Right renal cortex interstitium (tissue), 3 donors: ENCODE results near the gene ABCG1. TPM values are rescaled to one million over a fixed set of nuclear protein-coding genes. Genes with fewer than 3 reads are reported as not detected.

Source experiments
- DNase-seq, 3 donors: peaks; one replicate each; pipeline ENCODE4 v3.0.0-alpha.2; 2013; ENCODE audit warnings: low read depth in 3 of 3, low spot score in 2 of 3
- polyA plus RNA-seq, 3 donors: library from polyadenylated mRNA; unstranded; fragments of 120-200 nt; gene quantifications; one replicate each; pipeline ENCODE4 v1.2.1, GENCODE V29; 2013; ENCODE audit not compliant: insufficient read length in 3 of 3

The ABCG1 gene
- polyA plus RNA-seq, 3 donors: 8.7 to 11.3 (median 9.8) TPM

- no peak for DNase-seq
Measured at GRCh38 chr21:42265231-42265812, 46.4 kb downstream of the ABCG1 start.

- no peak for DNase-seq
Measured at GRCh38 chr21:42266971-42267556, 48.1 kb downstream of the ABCG1 start.

DNA sequence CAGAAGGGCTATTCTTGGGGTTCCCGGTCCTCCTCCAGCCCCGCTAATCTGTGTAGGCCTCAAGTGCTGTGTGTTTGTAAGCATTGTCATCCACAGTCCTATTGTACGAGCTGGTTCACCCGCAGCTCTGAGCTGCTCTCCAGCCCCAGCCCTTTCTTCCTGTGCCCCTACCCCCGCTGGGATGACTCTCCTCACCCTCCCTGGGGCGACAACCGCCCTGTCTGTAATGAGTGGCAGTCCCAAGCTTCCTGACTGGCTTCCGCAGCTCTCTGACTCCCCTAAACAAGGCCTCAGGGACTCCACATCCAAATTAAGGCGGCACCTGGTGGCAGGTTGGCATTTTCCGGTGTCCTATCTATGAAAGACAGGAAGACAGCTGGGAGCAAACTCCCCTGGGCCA, 50.4 kb downstream of the ABCG1 start:
- DNase-seq: no peak

GRCh38 chr21:42271065-42271464, 52.1 kb downstream of the ABCG1 start:
- DNase-seq: no peak

DNA sequence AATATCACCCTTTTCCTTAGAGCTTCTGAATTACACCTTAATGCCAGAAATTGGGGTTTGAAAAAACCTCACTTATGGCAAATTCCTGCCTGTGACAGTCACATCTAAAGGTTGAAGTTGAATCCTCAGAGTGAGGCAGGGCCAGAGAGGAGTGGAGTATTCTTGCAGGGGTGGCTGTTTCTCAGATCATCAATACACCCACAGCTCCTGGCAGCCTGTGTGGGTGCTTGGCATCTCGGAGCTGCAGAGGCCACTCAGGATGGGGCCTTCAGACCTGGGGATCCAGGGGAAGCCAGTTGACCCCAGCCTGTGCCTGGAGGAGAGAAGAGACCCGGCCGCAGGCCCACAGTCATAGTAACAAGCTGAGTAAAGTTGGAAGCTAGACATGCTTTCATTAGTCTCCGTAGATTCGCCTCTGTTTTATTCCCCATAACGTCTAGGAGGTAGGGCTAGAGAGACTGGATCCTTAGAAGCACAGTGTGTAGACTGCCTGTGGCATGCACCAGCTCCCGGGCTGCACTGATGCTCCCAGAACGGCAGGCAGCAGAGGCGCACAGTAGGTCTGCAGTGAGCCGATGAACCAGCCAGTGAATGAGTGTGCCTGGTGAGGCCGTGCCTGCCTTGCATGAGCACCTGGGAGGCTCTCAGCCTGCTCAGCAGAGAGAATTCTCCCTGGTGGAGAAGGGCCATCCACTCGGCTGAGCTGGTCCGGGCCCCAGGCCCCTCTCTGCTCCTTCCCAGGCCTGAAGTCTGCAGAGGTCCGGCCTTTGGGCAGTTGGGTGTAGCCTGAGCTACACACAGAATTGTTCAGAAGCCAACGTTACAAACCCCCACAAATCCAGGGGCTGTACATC, 53.4 kb downstream of the ABCG1 start:
- no peak for DNase-seq

DNA sequence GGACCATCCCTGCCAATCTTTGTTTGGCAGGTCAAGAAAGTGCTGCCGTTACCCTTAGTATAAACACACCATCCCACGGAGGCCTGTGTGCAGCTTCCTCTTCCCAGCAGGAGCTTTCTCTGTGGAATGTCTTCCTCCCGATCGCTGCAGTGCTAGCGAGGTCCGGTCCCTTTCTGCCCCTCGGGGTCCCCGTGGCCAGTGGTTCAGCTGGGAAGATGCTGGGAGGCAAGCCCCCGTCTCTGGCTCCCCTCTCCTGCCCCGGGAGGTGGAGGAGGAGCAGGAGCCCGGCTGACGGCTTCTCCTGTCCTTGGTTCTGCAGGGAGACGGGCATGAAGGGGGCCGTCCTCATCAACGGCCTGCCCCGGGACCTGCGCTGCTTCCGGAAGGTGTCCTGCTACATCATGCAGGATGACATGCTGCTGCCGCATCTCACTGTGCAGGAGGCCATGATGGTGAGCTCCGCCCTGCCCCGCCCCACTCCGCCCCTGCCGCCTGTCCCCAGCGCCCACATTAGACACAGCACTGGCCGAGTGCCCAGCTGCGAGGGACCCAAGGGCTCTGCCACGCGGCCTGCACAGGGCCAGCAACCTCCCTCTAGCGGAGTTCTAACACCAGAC, 54.2 kb downstream of the ABCG1 start:
- DNase-seq: no peak

GRCh38 chr21:42276076-42276475, 57.1 kb downstream of the ABCG1 start:
- peak in 1 of 3 donors; percentile 41 for DNase-seq

DNA sequence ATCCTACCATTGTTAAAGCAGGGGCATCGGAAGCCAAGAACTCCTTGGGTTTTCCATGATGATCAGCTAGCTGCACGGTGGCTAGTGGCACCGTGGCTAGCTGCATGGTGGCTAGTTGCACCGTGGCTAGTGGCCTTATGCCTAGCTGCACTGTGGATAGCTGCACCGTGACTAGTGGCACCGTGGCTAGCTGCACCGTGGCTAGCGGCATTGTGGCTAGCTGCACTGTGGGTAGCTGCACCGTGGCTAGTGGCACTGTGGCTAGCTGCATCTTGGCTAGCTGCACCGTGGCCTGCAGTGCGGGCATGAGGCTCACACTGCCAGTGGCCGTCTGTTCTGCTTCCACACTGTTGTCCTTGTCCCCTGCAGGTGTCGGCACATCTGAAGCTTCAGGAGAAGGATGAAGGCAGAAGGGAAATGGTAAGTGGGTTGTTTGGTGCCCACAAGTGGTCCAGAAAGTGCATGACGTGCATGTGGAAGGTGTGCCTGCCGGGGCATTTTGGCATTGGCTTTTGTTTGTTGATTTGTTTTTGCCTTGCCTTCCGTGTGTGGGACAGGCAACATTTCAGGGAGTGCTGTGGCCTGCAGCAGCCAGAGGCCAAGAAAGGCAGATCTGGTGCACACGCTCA, 57.7 kb downstream of the ABCG1 start:
- DNase-seq: no peak

DNA sequence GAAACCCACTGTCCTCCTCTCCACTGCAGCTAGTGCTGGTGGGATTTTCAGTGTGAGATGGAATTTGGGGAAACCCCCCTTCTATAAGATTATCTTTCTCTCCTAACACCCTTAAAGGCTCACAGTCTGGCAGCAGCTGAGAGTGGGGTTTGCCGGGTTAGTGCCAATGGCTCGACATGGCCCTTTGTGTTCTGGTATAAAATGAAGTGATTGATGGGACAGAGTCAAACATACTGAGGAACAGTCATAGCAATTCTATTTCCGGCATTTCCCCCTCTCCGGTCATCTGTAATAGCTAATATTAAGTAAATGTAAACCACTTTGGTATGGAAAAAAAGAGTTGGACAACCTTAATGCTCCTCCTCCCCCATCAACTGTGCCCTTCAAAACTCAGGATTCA, 58.7 kb downstream of the ABCG1 start:
- no peak for DNase-seq

- no peak for DNase-seq
Measured at GRCh38 chr21:42278451-42279149, 59.7 kb downstream of the ABCG1 start.

- no peak for DNase-seq
Measured at GRCh38 chr21:42279341-42279871, 60.5 kb downstream of the ABCG1 start.

- no peak for DNase-seq
Measured at GRCh38 chr21:42279888-42280287, 60.9 kb downstream of the ABCG1 start.

DNA sequence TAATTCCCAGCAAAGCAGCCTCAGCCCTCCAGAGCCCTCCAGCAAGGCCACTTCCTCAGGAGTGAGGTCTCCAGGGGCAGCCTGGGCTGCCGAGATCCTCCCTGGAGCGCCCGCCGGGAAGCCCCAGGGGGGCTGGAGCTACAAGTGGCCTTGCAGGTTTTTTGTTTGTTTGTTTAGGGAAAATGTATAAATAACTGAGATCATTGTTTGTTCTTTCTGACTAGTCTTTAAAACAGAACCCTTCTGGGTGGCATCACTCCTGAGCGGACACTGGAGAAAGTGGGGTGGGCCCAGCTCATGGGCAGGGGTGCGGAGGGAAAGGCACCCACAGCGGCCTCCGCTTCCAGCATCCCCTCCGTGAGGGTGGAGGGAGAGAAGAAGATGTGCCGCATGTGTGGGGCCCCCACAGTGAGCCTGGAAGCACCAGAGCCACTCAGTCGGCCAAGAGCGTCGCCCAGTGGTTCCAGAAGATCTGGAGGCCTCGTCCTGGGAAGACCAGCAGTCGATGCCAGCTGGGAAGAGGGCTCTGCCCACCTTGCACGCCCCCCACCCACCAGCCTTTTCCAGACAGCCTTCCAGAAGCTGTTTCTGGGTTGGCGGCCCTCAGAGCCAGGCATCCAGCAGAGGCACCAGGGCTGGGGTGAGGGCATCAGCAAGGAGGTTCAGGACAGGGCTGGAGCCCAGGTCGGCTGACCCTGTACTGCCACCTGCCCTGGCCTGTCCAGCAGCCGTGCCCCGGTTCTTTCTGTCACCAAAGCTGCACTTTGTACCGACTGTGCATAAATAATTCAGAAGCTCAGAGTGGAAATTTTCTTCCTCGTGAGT, 61.6 kb downstream of the ABCG1 start:
- no peak for DNase-seq

DNA sequence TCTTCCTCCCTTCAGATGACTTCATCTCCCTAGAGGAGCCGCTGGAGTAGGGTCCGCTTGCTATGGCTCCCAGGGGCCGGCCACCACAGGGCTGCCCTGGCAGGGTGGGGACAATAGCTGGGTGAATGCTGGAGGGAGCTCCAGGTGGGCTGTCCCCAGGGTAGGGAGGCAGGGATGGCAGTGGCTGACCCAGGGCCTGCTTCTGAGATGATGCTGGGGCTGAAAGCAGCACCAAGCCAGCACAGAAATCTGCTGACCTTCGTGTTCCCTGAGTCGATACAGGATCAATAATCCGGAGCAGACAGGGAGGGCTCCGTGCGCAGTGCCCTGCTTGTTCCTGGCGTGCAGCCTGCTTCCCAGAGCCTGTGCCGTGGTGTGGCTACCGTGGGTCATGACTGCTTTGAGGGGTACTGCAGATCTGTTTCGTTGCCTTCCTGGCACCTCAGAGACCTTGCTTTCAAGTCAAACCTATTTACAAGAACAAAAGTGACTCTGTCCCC, 62.3 kb downstream of the ABCG1 start:
- no peak for DNase-seq

DNA sequence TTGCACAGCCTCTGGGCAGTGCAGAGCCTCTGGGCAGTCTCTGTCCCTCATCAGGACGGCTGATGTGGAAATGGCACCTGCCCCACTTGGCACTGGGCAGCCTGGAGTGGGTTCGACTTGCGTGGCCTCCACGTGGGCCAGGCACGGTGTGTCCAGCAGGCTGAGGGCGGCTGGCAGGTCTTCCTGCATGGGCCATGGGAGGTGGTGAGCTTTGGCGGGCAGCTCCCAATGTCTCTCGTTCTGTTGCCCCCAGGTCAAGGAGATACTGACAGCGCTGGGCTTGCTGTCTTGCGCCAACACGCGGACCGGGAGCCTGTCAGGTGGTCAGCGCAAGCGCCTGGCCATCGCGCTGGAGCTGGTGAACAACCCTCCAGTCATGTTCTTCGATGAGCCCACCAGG, 63.1 kb downstream of the ABCG1 start:
- DNase-seq: no peak

GRCh38 chr21:42282715-42283114, 63.8 kb downstream of the ABCG1 start:
- DNase-seq: no peak

DNA sequence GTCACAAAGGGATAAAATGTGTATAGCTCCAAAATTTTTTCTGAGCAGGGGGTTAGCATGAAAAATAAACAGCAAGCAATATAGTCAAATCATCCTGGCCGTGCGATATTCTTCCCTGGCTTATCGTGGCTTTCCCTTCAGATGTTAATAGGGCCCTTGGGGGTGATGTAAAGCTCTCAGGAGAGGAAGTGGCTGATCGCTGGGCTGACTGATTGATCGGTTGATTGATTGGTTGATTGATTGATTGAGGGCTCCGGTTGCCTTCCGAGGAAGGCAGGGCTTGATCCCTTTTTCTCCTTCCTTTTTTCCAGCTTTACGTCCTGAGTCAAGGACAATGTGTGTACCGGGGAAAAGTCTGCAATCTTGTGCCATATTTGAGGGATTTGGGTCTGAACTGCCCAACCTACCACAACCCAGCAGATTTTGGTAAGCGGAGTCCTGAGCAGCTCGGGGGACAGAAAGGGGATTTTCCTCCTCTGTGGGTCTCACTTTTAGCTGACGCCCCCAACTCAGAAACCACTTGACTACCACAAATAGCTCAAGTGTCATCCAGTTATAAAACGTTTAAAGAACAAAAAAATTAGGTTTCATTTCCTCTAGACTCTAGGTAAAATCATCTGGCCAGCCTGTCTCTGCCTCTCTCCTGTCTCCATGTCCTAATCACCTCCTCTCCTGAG, 66.8 kb downstream of the ABCG1 start:
- no peak for DNase-seq

DNA sequence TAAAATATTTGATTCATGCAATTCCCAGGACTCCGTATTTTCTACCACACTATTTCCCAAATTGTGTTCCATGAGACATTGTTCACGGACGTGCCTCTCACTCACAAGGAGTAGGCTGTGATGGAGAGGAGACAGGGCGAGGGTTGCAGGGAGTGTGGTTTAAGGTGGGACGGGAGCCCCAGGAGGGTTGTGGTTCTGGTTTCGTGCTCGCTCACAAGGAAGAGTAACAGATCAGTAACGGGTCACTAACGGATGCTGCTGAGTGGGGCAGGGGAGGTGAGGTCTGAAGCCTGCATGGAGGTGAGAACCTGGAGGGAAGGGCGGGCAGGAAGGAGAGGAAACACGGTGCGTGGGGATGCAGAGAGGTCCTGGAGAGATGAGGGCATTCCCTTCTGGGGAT, 67.5 kb downstream of the ABCG1 start:
- DNase-seq: no peak
